ENCODE data around the gene EIF4B.
"Not testable (repeated sequence)": the region's sequence is repeated elsewhere in the genome, so short reads cannot be mapped to it uniquely, and the experiment has no call there.

GRCh38 chr12:52992240-52992639 is 14.0 kb upstream of the EIF4B start:
- TF ChIP-seq POLR2A, CTCF (IDR thresholded peaks at IDR 0.05): not testable (repeated sequence)
